GM10266 (cell line): ENCODE data around the gene GPR183.

Source experiments
- DNase-seq: peaks from one replicate; pipeline ENCODE4 v3.0.0; 2012; ENCODE audit errors: extremely low spot score
- TF ChIP-seq, protein P1 (sequence below): IDR thresholded peaks from 2 replicates; pipeline ENCODE4 v1.5.1; 2012; ENCODE audit warnings: mild to moderate bottlenecking, low read depth; ENCODE audit not compliant: control insufficient read depth, insufficient read depth; ENCODE audit errors: missing control alignments

Gene GPR183

DNA sequence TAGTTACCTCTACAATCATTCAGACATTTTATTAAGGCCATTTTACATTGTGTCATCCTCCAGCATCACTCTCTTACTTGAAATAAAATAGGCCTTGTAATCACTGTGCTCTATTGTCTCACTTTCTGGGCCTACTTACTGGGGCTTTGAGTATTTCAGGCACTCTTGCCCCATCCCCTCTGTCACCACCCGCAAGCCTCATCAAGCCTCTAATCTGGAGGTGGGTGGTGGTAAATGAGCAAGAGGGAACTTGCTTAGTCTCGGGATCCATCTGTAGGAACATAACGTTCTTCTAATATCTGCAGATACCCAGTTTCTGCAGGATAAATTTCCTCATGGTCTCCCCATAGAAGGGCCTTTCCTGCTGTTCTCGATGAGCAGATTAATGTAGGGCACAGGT lies 29.6 kb downstream of the GPR183 start:
- no peak for DNase-seq

DNA sequence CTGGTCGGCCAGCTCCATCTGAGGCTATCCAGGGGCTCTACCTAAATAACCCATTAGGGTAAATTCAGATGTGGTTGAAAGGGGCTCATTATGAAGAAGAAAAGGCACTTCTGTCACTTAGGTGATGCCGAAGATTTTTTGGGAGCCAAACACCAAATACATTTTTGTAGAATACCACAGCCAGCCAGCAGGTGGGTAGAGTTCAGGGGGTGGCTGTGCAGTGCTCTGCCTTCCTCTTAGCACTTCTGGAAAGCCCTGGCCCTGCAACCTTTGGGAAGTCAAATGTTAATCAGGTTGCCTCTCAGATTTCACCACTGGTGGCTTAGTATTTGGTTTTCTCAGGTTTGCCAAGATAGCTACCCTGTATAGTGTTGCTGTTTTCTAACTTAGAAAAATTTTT lies 30.5 kb downstream of the GPR183 start:
- DNase-seq: no peak
- TF ChIP-seq, protein P1, sequence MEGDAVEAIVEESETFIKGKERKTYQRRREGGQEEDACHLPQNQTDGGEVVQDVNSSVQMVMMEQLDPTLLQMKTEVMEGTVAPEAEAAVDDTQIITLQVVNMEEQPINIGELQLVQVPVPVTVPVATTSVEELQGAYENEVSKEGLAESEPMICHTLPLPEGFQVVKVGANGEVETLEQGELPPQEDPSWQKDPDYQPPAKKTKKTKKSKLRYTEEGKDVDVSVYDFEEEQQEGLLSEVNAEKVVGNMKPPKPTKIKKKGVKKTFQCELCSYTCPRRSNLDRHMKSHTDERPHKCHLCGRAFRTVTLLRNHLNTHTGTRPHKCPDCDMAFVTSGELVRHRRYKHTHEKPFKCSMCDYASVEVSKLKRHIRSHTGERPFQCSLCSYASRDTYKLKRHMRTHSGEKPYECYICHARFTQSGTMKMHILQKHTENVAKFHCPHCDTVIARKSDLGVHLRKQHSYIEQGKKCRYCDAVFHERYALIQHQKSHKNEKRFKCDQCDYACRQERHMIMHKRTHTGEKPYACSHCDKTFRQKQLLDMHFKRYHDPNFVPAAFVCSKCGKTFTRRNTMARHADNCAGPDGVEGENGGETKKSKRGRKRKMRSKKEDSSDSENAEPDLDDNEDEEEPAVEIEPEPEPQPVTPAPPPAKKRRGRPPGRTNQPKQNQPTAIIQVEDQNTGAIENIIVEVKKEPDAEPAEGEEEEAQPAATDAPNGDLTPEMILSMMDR: no peak

More for the DNA sequence above, 29.6 kb downstream of the GPR183 start:
- TF ChIP-seq, protein P1: no peak

DNA sequence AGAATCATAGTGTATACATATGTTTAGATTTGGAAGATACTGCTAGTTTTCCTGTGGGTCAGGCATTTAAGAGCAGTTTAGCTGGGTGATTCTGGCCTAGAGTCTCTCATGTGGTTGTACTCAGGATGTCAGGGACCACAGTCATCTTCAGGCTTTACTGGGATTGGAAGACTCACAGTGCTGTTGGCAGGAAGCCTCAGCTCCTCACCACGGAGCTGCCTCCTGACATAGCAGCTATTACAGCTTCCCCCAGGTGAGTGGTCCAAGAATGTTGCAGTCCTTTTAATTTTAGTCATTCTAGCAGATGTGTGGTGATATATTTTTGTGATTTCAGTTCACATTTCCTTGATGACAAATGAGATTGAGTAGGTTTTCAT lies 32.1 kb downstream of the GPR183 start:
- no peak for DNase-seq
- TF ChIP-seq, protein P1: no peak

DNA sequence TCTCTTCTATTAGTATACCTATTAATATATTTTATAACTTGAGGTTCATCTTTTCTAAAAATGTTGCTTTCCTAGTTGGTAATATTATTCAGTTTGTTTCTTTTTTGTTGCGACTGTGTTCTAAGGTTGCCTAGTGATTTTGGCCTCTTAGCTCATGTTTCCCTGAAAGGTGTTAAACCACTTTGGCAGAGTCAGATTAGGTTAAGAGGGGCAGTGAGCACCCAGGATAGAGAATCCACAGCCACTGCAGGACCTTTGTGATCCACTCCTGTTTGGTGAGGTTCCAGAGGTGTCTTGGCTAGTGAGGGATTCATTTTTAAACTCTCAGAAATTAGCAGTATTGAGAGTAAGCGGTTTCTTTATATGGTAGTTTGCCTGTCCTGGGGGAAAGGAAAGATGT lies 34.1 kb downstream of the GPR183 start:
- TF ChIP-seq, protein P1: no peak
- no peak for DNase-seq

DNA sequence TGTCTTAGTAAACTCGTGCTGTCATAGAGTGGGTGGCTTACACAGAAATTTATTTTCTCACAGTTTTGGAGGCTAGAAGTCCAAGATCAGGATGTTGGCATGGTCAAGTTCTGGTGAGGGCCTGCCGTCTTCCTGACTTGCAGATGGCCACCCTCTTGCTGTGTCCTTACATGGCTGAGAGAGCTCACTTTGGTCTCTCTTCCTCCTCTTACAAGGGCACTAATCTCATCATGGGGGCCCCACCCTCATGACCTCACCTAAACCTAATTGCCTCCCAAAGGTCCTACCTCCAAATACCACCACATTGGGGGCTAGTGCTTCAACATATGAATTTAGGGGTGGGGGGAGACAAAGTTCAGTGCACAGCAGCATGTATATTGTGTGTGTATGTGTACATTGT lies 34.7 kb downstream of the GPR183 start:
- no peak for DNase-seq
- TF ChIP-seq, protein P1: no peak

DNA sequence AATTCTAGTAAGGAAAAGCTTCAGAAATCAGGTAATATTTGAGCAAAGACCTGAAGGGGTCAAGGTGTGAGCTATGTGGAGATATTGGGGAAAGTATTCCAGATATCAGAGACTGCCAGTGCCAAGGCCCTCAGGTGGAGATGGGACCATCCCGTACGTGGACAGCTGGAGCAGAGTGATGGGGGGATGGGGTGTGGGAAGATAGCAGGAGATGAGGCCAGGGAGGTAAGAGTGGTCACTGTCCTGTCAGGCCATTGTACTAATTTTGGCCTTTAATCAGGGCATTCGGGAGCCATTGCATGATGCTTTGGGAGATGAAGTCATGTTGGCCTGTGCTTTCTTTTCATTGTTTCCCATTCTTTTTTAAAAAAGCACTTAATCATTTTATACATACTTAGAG lies 36.0 kb downstream of the GPR183 start:
- no peak for DNase-seq
- TF ChIP-seq, protein P1: no peak

DNA sequence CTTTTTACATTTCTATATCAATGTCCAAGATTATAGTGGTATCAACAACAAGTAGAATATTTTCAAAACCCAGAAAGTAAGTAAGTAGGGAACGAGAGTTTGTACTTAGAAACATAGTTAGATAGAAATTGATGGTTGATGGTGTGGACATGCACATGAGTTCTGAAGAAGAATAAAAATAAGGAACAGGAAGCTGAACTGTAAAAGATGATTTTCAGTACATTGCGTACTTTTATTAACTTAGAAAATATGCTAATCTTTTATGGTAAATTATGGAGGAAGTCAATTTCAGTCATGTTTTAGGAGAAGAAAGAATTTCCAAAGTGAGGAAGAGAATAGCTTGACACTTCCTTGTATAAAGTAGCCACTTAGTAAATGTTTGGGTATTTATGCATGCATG lies 36.7 kb downstream of the GPR183 start:
- DNase-seq: no peak

More for the DNA sequence above, 36.7 kb downstream of the GPR183 start:
- TF ChIP-seq, protein P1: no peak
